DOHH2 (cell line): Measurements from ENCODE around the gene TASP1.

Source experiments
- H3F3A ChIP-seq: fragments of 200-600 bp; sonication (generic), shearing (Covaris generic); 2 replicates; pipeline ENCODE4 v1.6.0; 2016; ENCODE audit warnings: antibody characterized with exemption, mild to moderate bottlenecking; ENCODE audit not compliant: control insufficient read depth, insufficient read depth
- H3K27ac ChIP-seq: fragments of 200-600 bp; sonication (generic); 2 replicates; pipeline ENCODE4 v1.5.1; 2014; ENCODE audit warnings: low read depth, mild to moderate bottlenecking, low read length, moderate library complexity
- H3K27me3 ChIP-seq: fragments of 200-600 bp; sonication (generic); 2 replicates; pipeline ENCODE4 v1.6.1; 2014; ENCODE audit warnings: mild to moderate bottlenecking, low read length, mixed read lengths; ENCODE audit not compliant: control insufficient read depth
- H3K36me3 ChIP-seq: fragments of 200-600 bp; sonication (generic); 2 replicates; pipeline ENCODE4 v1.6.1; 2014; ENCODE audit warnings: mild to moderate bottlenecking, low read length, moderate library complexity, mixed read lengths; ENCODE audit not compliant: control insufficient read depth
- H3K4me1 ChIP-seq: fragments of 200-600 bp; sonication (generic); 2 replicates; pipeline ENCODE4 v1.6.1; 2014; ENCODE audit warnings: mild to moderate bottlenecking, low read length, mixed read lengths; ENCODE audit not compliant: control insufficient read depth
- H3K4me2 ChIP-seq: fragments of 200-600 bp; sonication (generic); 2 replicates; pipeline ENCODE4 v1.6.0; 2014; ENCODE audit warnings: mild to moderate bottlenecking, low read length, moderate library complexity
- H3K4me3 ChIP-seq: fragments of 200-600 bp; sonication (generic); 2 replicates; pipeline ENCODE4 v1.5.1; 2014; ENCODE audit warnings: mild to moderate bottlenecking, low read length, mixed read lengths
- H3K79me2 ChIP-seq: fragments of 200-600 bp; sonication (generic); 2 replicates; pipeline ENCODE4 v1.6.1; 2014; ENCODE audit warnings: mild to moderate bottlenecking, low read length, mixed read lengths; ENCODE audit not compliant: control insufficient read depth
- H3K9me2 ChIP-seq: fragments of 200-600 bp; sonication (generic); replicated peaks from 2 replicates; pipeline ENCODE4 v1.6.1; 2014; ENCODE audit warnings: mild to moderate bottlenecking, low read length, mixed read lengths; ENCODE audit not compliant: control insufficient read depth
- H3K9me3 ChIP-seq: fragments of 200-600 bp; sonication (generic); 2 replicates; pipeline ENCODE4 v1.6.1; 2014; ENCODE audit warnings: antibody characterized with exemption, low read length, mixed read lengths; ENCODE audit not compliant: control insufficient read depth, insufficient read depth
- H4K20me1 ChIP-seq: fragments of 200-600 bp; sonication (generic); 2 replicates; pipeline ENCODE4 v1.6.0; 2014; ENCODE audit warnings: low read depth, mild to moderate bottlenecking, antibody characterized with exemption, low read length, moderate library complexity; ENCODE audit not compliant: control insufficient read depth, insufficient read depth
- EZH2phosphoT487 ChIP-seq: fragments of 200-600 bp; sonication (generic); IDR thresholded peaks from 2 replicates; pipeline ENCODE4 v1.6.1; 2017; ENCODE audit warnings: borderline replicate concordance, mild to moderate bottlenecking, antibody characterized with exemption, low read length, moderate library complexity, mixed read lengths
- TF ChIP-seq, protein P1 (sequence below): fragments of 200-600 bp; sonication (generic); IDR thresholded peaks from one replicate; pipeline ENCODE4 v1.5.1; 2014; ENCODE audit warnings: antibody characterized with exemption, mild to moderate bottlenecking, low read depth, low read length; ENCODE audit not compliant: poor library complexity, severe bottlenecking

TASP1 gene

DNA sequence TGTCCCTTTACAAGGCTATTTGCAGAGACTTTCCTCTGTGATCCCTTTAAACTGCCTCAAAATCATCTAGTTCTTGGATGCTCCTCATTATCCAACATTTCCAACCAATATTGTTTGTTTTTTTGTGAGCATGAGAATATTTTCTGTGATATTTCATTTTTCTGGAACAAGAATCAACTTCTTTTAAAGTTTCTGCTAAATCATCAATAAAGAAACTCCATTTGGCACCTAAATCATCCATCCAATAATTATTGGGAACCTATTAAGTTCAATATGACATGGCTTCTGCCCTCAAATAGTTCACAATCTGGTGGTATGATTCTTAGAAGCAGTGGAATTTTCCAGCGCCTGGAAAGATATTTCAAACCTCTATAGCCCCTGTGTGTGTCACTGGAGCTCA is 210.0 kb downstream of the TASP1 start:
- no peaks in the 10 kb centered on the region for H3K27me3 ChIP-seq
- no peak overlapping the region for H3K4me2 ChIP-seq
- H3K4me3 ChIP-seq = no peak overlapping the region
- no peaks in the 10 kb centered on the region for H4K20me1 ChIP-seq
- H3K36me3 ChIP-seq = no peaks in the 10 kb centered on the region
- no peaks in the 10 kb centered on the region for H3K9me3 ChIP-seq
- H3K4me1 ChIP-seq = no peaks in the 10 kb centered on the region
- no peaks in the 10 kb centered on the region for H3K9me2 ChIP-seq
- TF ChIP-seq EZH2phosphoT487 = no peak
- TF ChIP-seq, protein P1, sequence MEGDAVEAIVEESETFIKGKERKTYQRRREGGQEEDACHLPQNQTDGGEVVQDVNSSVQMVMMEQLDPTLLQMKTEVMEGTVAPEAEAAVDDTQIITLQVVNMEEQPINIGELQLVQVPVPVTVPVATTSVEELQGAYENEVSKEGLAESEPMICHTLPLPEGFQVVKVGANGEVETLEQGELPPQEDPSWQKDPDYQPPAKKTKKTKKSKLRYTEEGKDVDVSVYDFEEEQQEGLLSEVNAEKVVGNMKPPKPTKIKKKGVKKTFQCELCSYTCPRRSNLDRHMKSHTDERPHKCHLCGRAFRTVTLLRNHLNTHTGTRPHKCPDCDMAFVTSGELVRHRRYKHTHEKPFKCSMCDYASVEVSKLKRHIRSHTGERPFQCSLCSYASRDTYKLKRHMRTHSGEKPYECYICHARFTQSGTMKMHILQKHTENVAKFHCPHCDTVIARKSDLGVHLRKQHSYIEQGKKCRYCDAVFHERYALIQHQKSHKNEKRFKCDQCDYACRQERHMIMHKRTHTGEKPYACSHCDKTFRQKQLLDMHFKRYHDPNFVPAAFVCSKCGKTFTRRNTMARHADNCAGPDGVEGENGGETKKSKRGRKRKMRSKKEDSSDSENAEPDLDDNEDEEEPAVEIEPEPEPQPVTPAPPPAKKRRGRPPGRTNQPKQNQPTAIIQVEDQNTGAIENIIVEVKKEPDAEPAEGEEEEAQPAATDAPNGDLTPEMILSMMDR = no peak
- no peaks in the 10 kb centered on the region for H3K79me2 ChIP-seq
- no peak overlapping the region for H3K27ac ChIP-seq
- no peaks in the 10 kb centered on the region for H3F3A ChIP-seq

DNA sequence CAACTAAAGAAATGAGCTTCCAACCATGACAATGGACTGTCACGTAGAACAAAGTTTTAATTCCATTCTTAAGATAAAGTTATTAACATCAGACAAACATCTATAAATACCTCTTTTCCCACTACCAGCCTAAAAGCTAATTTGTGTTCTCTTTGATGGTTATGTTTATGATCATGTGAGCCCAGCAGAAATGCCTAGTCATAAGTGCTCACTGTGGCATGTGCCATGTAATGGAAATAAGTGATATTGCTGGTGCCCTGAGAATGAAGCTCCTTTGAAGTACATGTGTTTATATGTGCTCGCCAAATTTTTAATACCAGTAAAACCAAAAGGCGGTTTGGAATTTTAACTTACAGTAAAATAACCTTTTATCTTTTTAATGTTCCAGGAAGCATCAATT is 211.9 kb downstream of the TASP1 start:
- Histone ChIP-seq H3K4me3 (no peak overlapping the region), H3K9me2 (no peaks in the 10 kb centered on the region), H3K4me1 (no peaks in the 10 kb centered on the region), H3K79me2 (no peaks in the 10 kb centered on the region), H4K20me1 (no peaks in the 10 kb centered on the region), H3K27ac (no peak overlapping the region), H3K27me3 (no peaks in the 10 kb centered on the region), H3K9me3 (no peaks in the 10 kb centered on the region), H3K36me3 (no peaks in the 10 kb centered on the region), H3K4me2 (no peak overlapping the region), H3F3A (no peaks in the 10 kb centered on the region)
- TF ChIP-seq, protein P1 = no peak
- TF ChIP-seq EZH2phosphoT487 = no peak

DNA sequence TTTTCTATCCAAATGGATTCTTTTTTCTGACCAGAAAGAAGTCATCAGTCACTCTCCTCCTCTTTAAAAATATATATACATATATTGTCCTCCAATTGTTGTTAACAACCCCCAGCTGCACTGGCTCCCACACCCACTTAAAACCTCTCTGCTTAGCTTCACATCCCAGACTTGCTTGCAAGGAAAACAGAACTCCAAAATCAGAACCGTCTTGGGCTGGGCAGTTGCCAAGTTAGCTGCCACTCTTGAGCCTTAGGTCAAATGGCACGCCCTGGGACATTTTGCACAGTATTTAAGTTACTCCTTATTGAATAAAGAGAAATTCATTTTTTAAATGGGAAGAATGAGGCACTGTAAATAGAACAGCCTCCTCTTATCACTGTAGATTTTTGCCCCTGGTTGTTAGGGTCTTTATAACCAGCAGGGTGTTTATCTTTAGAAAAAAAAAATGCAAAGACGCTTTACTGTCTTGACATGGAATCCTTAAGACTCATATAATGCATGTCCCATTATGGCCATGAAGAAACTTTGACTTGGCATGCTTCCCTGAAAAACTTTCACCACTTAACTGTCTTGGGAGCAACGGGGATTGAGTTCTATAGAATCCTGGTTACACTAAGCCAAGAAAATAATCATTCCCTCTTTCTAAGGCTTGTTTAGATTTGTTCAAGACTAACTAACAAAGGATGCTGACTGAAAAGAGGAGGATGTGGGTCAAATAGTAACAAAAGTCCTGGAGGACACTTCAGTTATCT is 213.2 kb downstream of the TASP1 start:
- no peaks in the 10 kb centered on the region for H3K9me2 ChIP-seq
- no peak overlapping the region for H3K4me3 ChIP-seq
- H3K4me2 ChIP-seq = no peak overlapping the region
- no peaks in the 10 kb centered on the region for H3K4me1 ChIP-seq
- no peaks in the 10 kb centered on the region for H3K36me3 ChIP-seq
- H3K27me3 ChIP-seq = no peaks in the 10 kb centered on the region
- H4K20me1 ChIP-seq = no peaks in the 10 kb centered on the region
- TF ChIP-seq, protein P1 = no peak
- no peak for TF ChIP-seq EZH2phosphoT487
- H3K79me2 ChIP-seq = no peaks in the 10 kb centered on the region
- no peak overlapping the region for H3K27ac ChIP-seq
- H3F3A ChIP-seq = no peaks in the 10 kb centered on the region
- no peaks in the 10 kb centered on the region for H3K9me3 ChIP-seq
